ENCODE results near the gene C15orf61.

The C15orf61 gene

DNA sequence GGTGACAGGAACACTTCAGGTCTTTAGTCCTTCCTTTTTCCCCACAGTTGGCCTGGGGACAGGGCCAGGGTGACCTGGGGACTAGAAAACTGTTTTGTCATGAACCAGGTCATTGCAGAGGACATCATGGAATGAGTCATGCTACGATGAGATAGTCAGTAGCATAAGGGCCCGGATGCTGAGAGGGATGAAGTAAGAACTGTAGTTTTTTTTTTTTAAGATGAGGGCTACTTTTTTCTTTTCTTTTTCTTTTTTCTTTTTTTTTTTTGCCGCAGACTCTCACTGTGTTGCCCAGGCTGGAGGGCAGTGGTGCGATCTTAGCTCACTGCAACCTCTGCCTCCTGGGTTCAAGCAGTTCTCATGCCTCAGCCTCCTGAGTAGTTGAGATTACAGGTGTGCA is 29.6 kb downstream of the C15orf61 start:
- Histone ChIP-seq H3K9ac (ENCODE audit: low read length) (no peak overlapping the region), H3K4me1 (ENCODE audit: low read length) (no peaks in the 10 kb centered on the region), H2AFZ (ENCODE audit: low read depth, low read length) (no peak overlapping the region), H4K20me1 (ENCODE audit: insufficient read depth, low read length) (peaks cover 4% of the 10 kb centered on the region; the same call in 1 of the 2 replicates), H3K27me3 (ENCODE audit: low read depth, low read length) (no peaks in the 10 kb centered on the region), H3K4me2 (ENCODE audit: low read length) (no peak overlapping the region), H3K27ac (ENCODE audit: low read length) (no peak overlapping the region), H3K9me3 (ENCODE audit: insufficient read depth, low read length) (no peaks in the 10 kb centered on the region), H3K36me3 (replicated peaks; ENCODE audit: low read depth, low read length) (peaks cover 11% of the 10 kb centered on the region), H3K79me2 (ENCODE audit: low read length) (no peaks in the 10 kb centered on the region), H3K4me3 (ENCODE audit: low read length) (no peak overlapping the region)
- TF ChIP-seq EZH2phosphoT487 (IDR thresholded peaks at IDR 0.05; ENCODE audit: low read depth), result no peak
- TF ChIP-seq, protein P1, sequence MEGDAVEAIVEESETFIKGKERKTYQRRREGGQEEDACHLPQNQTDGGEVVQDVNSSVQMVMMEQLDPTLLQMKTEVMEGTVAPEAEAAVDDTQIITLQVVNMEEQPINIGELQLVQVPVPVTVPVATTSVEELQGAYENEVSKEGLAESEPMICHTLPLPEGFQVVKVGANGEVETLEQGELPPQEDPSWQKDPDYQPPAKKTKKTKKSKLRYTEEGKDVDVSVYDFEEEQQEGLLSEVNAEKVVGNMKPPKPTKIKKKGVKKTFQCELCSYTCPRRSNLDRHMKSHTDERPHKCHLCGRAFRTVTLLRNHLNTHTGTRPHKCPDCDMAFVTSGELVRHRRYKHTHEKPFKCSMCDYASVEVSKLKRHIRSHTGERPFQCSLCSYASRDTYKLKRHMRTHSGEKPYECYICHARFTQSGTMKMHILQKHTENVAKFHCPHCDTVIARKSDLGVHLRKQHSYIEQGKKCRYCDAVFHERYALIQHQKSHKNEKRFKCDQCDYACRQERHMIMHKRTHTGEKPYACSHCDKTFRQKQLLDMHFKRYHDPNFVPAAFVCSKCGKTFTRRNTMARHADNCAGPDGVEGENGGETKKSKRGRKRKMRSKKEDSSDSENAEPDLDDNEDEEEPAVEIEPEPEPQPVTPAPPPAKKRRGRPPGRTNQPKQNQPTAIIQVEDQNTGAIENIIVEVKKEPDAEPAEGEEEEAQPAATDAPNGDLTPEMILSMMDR (IDR thresholded peaks at IDR 0.05; ENCODE audit: low read depth, low read length), result no peak

DNA sequence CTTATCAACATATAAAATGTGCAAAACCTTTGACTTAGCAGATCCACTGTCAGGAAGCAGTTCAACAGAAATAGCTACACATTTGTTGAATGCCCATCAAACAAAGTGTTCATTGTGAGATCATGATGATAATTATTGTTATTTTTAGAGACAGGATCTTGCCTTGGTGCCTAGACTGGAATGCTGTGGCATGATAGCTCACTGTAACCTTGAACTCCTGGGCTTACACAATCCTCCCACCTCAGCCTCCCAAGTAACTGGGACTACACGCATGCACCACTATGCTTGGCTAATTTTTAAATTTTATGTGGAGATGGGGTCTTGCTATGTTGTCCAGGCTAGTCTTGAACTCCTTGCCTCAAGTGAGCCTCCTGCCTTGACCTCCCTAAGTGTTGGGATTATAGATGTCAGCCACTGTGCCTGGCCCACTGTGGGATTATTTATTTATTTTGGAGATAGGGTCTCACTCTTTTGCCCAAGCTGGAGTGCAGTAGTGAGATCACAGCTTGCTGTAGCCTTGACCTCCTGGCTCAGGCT is 30.3 kb downstream of the C15orf61 start:
- no peak for TF ChIP-seq EZH2phosphoT487 (IDR thresholded peaks at IDR 0.05; ENCODE audit: low read depth)
- TF ChIP-seq, protein P1 (IDR thresholded peaks at IDR 0.05; ENCODE audit: low read depth, low read length), result no peak
- Histone ChIP-seq H3K4me2 (ENCODE audit: low read length) (no peak overlapping the region), H3K27me3 (ENCODE audit: low read depth, low read length) (no peaks in the 10 kb centered on the region), H3K79me2 (ENCODE audit: low read length) (no peaks in the 10 kb centered on the region), H3K4me1 (ENCODE audit: low read length) (no peaks in the 10 kb centered on the region), H3K36me3 (replicated peaks; ENCODE audit: low read depth, low read length) (peaks cover 11% of the 10 kb centered on the region), H4K20me1 (ENCODE audit: insufficient read depth, low read length) (peaks cover 4% of the 10 kb centered on the region; the same call in 1 of the 2 replicates), H3K9me3 (ENCODE audit: insufficient read depth, low read length) (no peaks in the 10 kb centered on the region), H3K9ac (ENCODE audit: low read length) (no peak overlapping the region), H2AFZ (ENCODE audit: low read depth, low read length) (no peak overlapping the region), H3K27ac (ENCODE audit: low read length) (no peak overlapping the region), H3K4me3 (ENCODE audit: low read length) (no peak overlapping the region)

DNA sequence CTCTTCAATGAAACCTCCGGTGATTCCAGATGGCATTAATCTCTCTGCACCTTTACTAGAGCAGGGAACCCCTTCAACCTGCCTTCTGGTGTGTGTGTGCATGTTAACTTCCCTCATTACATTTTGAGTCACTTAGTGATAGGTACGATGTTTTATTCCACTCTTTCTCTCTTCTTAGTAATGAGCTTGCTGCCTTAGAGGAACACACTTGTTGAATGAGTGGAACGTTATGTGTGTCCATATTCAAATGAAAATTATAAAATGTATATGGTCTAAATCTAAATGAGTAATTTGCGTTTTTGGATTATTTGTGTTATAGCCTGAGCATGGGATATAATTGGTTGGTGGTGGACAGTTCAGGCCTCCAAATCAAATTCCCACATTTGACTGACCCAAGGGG is 33.6 kb downstream of the C15orf61 start:
- Histone ChIP-seq H3K27me3 (ENCODE audit: low read depth, low read length) (no peaks in the 10 kb centered on the region), H3K36me3 (replicated peaks; ENCODE audit: low read depth, low read length) (peaks cover 35% of the 10 kb centered on the region), H2AFZ (ENCODE audit: low read depth, low read length) (no peak overlapping the region), H3K27ac (ENCODE audit: low read length) (no peak overlapping the region), H3K9me3 (ENCODE audit: insufficient read depth, low read length) (no peaks in the 10 kb centered on the region), H3K4me2 (ENCODE audit: low read length) (no peak overlapping the region), H3K4me3 (ENCODE audit: low read length) (no peak overlapping the region), H3K9ac (ENCODE audit: low read length) (no peak overlapping the region), H3K4me1 (ENCODE audit: low read length) (no peaks in the 10 kb centered on the region), H3K79me2 (ENCODE audit: low read length) (no peaks in the 10 kb centered on the region), H4K20me1 (ENCODE audit: insufficient read depth, low read length) (no peaks in the 10 kb centered on the region)
- TF ChIP-seq, protein P1 (IDR thresholded peaks at IDR 0.05; ENCODE audit: low read depth, low read length), result no peak
- no peak for TF ChIP-seq EZH2phosphoT487 (IDR thresholded peaks at IDR 0.05; ENCODE audit: low read depth)

DNA sequence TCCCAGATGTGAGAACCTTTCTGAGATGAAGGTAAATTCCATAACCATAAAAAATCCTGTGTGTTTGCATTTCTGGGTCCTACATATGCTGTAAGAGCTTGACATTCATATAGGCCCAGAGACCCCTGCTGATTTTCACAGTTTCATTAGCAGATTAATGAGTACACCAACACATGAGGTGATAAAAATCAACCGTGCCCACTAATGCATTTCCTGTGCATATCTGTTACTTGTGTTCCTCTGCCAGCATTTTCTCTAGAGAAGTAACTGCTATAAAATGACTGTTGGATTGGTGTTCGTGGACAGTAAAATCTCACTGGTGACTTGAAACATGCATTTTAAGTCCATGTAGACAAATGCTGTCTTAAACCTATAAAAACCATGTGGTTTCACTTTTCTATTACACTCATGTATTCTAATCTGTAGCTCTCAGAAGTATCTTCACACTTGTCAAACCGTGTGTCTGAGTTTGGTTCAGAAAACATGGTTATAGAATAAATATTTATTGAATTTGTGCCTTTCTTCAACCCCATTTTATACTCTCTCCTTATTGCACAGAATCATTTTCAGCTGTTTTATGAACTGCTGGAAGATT is 36.1 kb downstream of the C15orf61 start:
- Histone ChIP-seq H3K9me3 (ENCODE audit: insufficient read depth, low read length) (no peaks in the 10 kb centered on the region), H3K79me2 (ENCODE audit: low read length) (no peaks in the 10 kb centered on the region), H3K9ac (ENCODE audit: low read length) (no peak overlapping the region), H3K27ac (ENCODE audit: low read length) (no peak overlapping the region), H3K4me2 (ENCODE audit: low read length) (no peak overlapping the region), H2AFZ (ENCODE audit: low read depth, low read length) (no peak overlapping the region), H3K4me1 (ENCODE audit: low read length) (no peaks in the 10 kb centered on the region), H3K4me3 (ENCODE audit: low read length) (no peak overlapping the region), H3K36me3 (replicated peaks; ENCODE audit: low read depth, low read length) (peaks cover 24% of the 10 kb centered on the region), H3K27me3 (ENCODE audit: low read depth, low read length) (no peaks in the 10 kb centered on the region), H4K20me1 (ENCODE audit: insufficient read depth, low read length) (no peaks in the 10 kb centered on the region)
- TF ChIP-seq EZH2phosphoT487 (IDR thresholded peaks at IDR 0.05; ENCODE audit: low read depth), result no peak
- TF ChIP-seq, protein P1 (IDR thresholded peaks at IDR 0.05; ENCODE audit: low read depth, low read length), result no peak

Data from OCI-LY3 (cell line).